BLaER1 treated with 17β-estradiol and CSF1 and Interleukin-3, amounts not matched to agents 10 nM and 100 nM (cell line): ENCODE measurements around the gene CDKAL1.

ENCODE experiments used
- H3K27ac ChIP-seq, 11 experiments: shearing (Covaris generic); formaldehyde crosslinking; 2 replicates each; pipeline ENCODE4 v1.8.1; 2022
- H3K27me3 ChIP-seq, 11 experiments: shearing (Covaris generic); formaldehyde crosslinking; 2 replicates each; pipeline ENCODE4 v1.8.1; 2022
- H3K36me3 ChIP-seq, 11 experiments: shearing (Covaris generic); formaldehyde crosslinking; 2 replicates each; pipeline ENCODE4 v1.8.1; 2022
- H3K4me1 ChIP-seq, 10 experiments: shearing (Covaris generic); formaldehyde crosslinking; 2 replicates each; pipeline ENCODE4 v1.8.1; 2022
- H3K4me2 ChIP-seq, 11 experiments: shearing (Covaris generic); formaldehyde crosslinking; 2 replicates each; pipeline ENCODE4 v1.8.1; 2022
- H3K4me3 ChIP-seq, 10 experiments: shearing (Covaris generic); formaldehyde crosslinking; 2 replicates each; pipeline ENCODE4 v1.8.1; 2022
- H3K9ac ChIP-seq, 11 experiments: shearing (Covaris generic); formaldehyde crosslinking; 2 replicates each; pipeline ENCODE4 v1.8.1; 2022
- H3K9me3 ChIP-seq, 11 experiments: shearing (Covaris generic); formaldehyde crosslinking; replicated peaks in 1 of 11; 2 replicates each; pipeline ENCODE4 v1.8.1; 2022
- H4K20me1 ChIP-seq, 11 experiments: shearing (Covaris generic); formaldehyde crosslinking; 2 replicates each; pipeline ENCODE4 v1.8.1; 2022
- Cebpa-rat ChIP-seq, 11 experiments: shearing (Covaris generic); IDR thresholded peaks; 2 replicates each; pipeline ENCODE4 v1.8.1; 2022

CDKAL1 gene

DNA sequence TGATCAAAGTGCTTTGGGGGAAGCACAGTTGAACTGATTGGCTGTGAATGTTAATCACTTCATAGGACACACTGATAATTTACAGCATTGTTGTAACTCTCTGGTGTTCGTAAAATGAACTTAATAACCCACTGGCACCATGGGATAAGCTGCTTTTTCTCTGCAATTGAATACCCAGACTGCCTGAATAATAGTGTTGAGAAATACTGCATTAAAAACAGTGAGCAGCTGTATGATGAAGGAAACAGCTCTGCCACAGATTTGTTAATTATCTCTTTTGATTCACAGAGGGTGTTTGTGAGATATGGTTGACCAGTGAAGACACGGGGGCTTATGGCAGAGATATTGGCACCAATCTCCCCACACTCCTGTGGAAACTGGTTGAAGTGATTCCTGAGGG, 420.9 kb downstream of the CDKAL1 start:
- Histone ChIP-seq H3K4me2 (no peak overlapping the region), H3K36me3 (peaks cover 7 to 33% (median 17%) of the 10 kb centered on the region in 11 experiments; a peak in 17 of 22 replicates), H3K4me1 (no peaks in the 10 kb centered on the region), H3K9ac (no peak overlapping the region), H4K20me1 (no peaks in the 10 kb centered on the region), H3K27me3 (no peaks in the 10 kb centered on the region), H3K4me3 (no peak overlapping the region), H3K27ac (no peak overlapping the region), H3K9me3 (no peaks in the 10 kb centered on the region)
- no peak for TF ChIP-seq Cebpa-rat (IDR thresholded peaks at IDR 0.05)

DNA sequence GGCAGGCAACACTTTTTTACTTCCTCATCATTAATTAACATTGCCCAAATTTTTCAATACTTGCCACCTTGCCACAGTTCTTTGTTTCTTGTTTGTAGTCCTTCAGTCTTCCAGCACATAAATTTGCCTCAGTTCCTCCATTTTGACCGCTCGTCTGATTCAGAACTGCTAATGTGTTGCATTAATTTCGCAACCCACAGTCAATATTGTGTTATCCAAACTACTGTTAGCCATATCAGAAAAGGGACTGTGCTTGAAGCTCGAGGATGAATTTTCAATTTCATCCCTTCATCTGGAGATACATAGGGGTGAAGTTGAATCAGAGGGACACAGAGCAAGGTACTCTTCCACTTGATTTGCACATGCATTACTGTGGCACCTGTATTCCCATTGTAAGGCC, 421.5 kb downstream of the CDKAL1 start:
- no peaks in the 10 kb centered on the region for H3K4me1 ChIP-seq
- H3K9ac ChIP-seq = no peak overlapping the region
- H3K36me3 ChIP-seq = peaks cover 7 to 33% (median 17%) of the 10 kb centered on the region in 11 experiments; a peak in 17 of 22 replicates
- no peak overlapping the region for H3K4me3 ChIP-seq
- H3K4me2 ChIP-seq = no peak overlapping the region
- no peaks in the 10 kb centered on the region for H4K20me1 ChIP-seq
- no peaks in the 10 kb centered on the region for H3K27me3 ChIP-seq
- H3K9me3 ChIP-seq = no peaks in the 10 kb centered on the region
- H3K27ac ChIP-seq = no peak overlapping the region
- peak in 1 of 11 experiments; percentile 32; a peak in 1 of 22 replicates for TF ChIP-seq Cebpa-rat (IDR thresholded peaks at IDR 0.05)

GRCh38 chr6:20960067-20960466, 425.8 kb downstream of the CDKAL1 start:
- no peak overlapping the region for H3K4me3 ChIP-seq
- no peaks in the 10 kb centered on the region for H3K4me1 ChIP-seq
- H3K9me3 ChIP-seq = no peaks in the 10 kb centered on the region
- no peak overlapping the region for H3K27ac ChIP-seq
- peaks cover 7 to 33% (median 17%) of the 10 kb centered on the region in 11 experiments; a peak in 17 of 22 replicates for H3K36me3 ChIP-seq
- H3K9ac ChIP-seq = no peak overlapping the region
- no peaks in the 10 kb centered on the region for H3K27me3 ChIP-seq
- H4K20me1 ChIP-seq = no peaks in the 10 kb centered on the region
- H3K4me2 ChIP-seq = no peak overlapping the region
- TF ChIP-seq Cebpa-rat (IDR thresholded peaks at IDR 0.05) = no peak

- Histone ChIP-seq H3K9ac (no peak overlapping the region), H3K27me3 (no peaks in the 10 kb centered on the region), H3K36me3 (peaks cover 0 to 8% (median 0%) of the 10 kb centered on the region in 11 experiments; a peak in 3 of 22 replicates), H3K4me2 (no peak overlapping the region), H3K4me1 (no peaks in the 10 kb centered on the region), H3K27ac (no peak overlapping the region), H3K9me3 (peaks cover 8 to 14% (median 11%) of the 10 kb centered on the region in 11 experiments; a peak in 18 of 22 replicates), H4K20me1 (no peaks in the 10 kb centered on the region), H3K4me3 (no peak overlapping the region)
- no peak for TF ChIP-seq Cebpa-rat (IDR thresholded peaks at IDR 0.05)
Observed at GRCh38 chr6:20965276-20965675, 431.0 kb downstream of the CDKAL1 start.

GRCh38 chr6:20965915-20966314, 431.7 kb downstream of the CDKAL1 start:
- TF ChIP-seq Cebpa-rat (IDR thresholded peaks at IDR 0.05) = no peak
- Histone ChIP-seq H3K9ac (no peak overlapping the region), H3K4me2 (no peak overlapping the region), H4K20me1 (no peaks in the 10 kb centered on the region), H3K36me3 (peaks cover 0 to 7% (median 0%) of the 10 kb centered on the region in 11 experiments; a peak in 3 of 22 replicates), H3K4me1 (no peaks in the 10 kb centered on the region), H3K27ac (no peak overlapping the region), H3K27me3 (no peaks in the 10 kb centered on the region), H3K9me3 (peaks cover 8 to 14% (median 11%) of the 10 kb centered on the region in 11 experiments; a peak in 18 of 22 replicates), H3K4me3 (no peak overlapping the region)

DNA sequence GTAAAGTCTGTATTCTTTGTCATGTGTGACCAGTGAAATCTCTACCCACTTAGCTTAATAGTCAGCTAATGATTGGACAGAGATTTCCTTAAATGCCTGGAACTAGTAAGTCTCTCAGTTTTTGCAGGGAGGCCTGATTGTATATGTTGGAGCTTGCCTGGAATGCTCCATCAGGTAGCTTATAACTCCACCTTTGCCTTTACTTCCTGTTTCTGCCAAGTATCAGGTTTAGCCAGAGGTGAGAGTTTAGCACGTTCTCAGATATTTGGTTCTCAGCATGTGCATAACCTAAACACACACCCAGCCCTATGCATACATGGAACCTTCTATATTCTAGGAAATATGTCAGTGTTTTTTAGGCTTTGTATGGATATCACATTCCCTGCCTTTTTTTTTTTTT, 435.3 kb downstream of the CDKAL1 start:
- Histone ChIP-seq H3K27me3 (no peaks in the 10 kb centered on the region), H3K4me1 (no peaks in the 10 kb centered on the region), H3K4me3 (no peak overlapping the region), H3K9me3 (peaks cover 8 to 14% (median 11%) of the 10 kb centered on the region in 11 experiments; a peak in 18 of 22 replicates), H3K36me3 (peaks cover 0 to 7% (median 0%) of the 10 kb centered on the region in 11 experiments; a peak in 3 of 22 replicates), H3K27ac (no peak overlapping the region), H4K20me1 (no peaks in the 10 kb centered on the region), H3K4me2 (no peak overlapping the region), H3K9ac (no peak overlapping the region)
- TF ChIP-seq Cebpa-rat (IDR thresholded peaks at IDR 0.05) = no peak

GRCh38 chr6:20976391-20976918, 442.2 kb downstream of the CDKAL1 start:
- H3K4me3 ChIP-seq = no peak overlapping the region
- H3K4me2 ChIP-seq = no peak overlapping the region
- peaks cover 0 to 6% (median 0%) of the 10 kb centered on the region in 10 experiments; a peak in 2 of 20 replicates for H3K4me1 ChIP-seq
- H3K9ac ChIP-seq = no peak overlapping the region
- TF ChIP-seq Cebpa-rat (IDR thresholded peaks at IDR 0.05) = no peak
- no peak overlapping the region for H3K27ac ChIP-seq
- no peaks in the 10 kb centered on the region for H3K27me3 ChIP-seq
- H3K9me3 ChIP-seq = no peaks in the 10 kb centered on the region
- no peaks in the 10 kb centered on the region for H4K20me1 ChIP-seq
- peaks cover 0 to 3% (median 0%) of the 10 kb centered on the region in 11 experiments; a peak in 1 of 22 replicates for H3K36me3 ChIP-seq

GRCh38 chr6:20978151-20978614, 443.9 kb downstream of the CDKAL1 start:
- Histone ChIP-seq H3K36me3 (no peaks in the 10 kb centered on the region), H3K9ac (no peak overlapping the region), H3K4me1 (peaks cover 0 to 6% (median 0%) of the 10 kb centered on the region in 10 experiments; a peak in 2 of 20 replicates), H3K27me3 (no peaks in the 10 kb centered on the region), H4K20me1 (no peaks in the 10 kb centered on the region), H3K27ac (no peak overlapping the region), H3K4me3 (no peak overlapping the region), H3K9me3 (peaks cover 0 to under 1% (median 0%) of the 10 kb centered on the region in 11 experiments; a peak in 2 of 22 replicates), H3K4me2 (no peak overlapping the region)
- TF ChIP-seq Cebpa-rat (IDR thresholded peaks at IDR 0.05) = no peak

DNA sequence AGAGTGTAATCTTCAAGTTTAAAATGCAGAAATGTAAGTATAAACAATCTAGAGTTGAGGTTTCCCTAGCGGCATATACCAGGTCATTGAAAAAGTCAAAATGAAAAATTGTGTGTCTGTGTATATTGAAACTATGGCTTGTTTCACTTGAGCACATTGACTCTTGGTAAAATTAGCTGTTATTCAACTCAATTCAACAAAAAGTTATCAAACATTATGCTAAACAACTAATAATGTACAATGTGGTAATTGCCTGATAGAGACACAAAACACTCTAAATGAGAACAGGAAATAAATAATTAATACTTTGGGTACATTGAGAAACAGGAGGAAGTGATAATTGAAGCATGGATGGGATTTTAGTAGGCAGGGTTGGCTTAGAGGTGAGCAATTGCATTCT, 444.8 kb downstream of the CDKAL1 start:
- Histone ChIP-seq H3K27me3 (no peaks in the 10 kb centered on the region), H3K4me1 (peaks cover 0 to 6% (median 0%) of the 10 kb centered on the region in 10 experiments; a peak in 2 of 20 replicates), H3K4me3 (no peak overlapping the region), H3K36me3 (peaks cover under 1 to 4% (median under 1%) of the 10 kb centered on the region in 11 experiments; a peak in 8 of 22 replicates), H3K9me3 (peaks cover 5 to 9% (median 7%) of the 10 kb centered on the region in 11 experiments), H3K27ac (no peak overlapping the region; a peak in 1 of 22 replicates), H3K9ac (no peak overlapping the region), H4K20me1 (no peaks in the 10 kb centered on the region), H3K4me2 (no peak overlapping the region)
- TF ChIP-seq Cebpa-rat (IDR thresholded peaks at IDR 0.05) = no peak

DNA sequence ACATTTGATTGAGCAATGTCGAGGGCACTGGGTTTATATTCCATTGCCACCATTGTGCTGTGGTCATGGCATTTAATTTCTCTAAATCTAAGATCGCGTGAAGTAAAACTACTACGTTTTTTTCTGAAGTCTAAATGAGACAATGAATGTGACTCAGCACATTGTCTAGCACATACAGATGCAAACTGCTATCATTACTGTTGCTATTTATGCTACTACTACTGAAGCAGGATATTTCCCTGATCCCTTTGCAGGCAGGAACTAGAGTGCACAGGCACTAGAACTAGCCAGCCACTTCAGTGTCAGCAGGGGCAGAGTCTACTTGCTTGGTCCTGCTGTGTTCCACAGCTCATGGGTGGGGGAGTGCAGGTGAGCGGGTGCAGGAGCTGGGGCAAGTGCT, 449.7 kb downstream of the CDKAL1 start:
- no peak overlapping the region for H3K4me3 ChIP-seq
- H3K27me3 ChIP-seq = no peaks in the 10 kb centered on the region
- no peak overlapping the region for H3K4me2 ChIP-seq
- no peak overlapping the region for H3K27ac ChIP-seq
- H3K9ac ChIP-seq = no peak overlapping the region
- TF ChIP-seq Cebpa-rat (IDR thresholded peaks at IDR 0.05) = no peak
- H3K36me3 ChIP-seq = peaks cover 6 to 16% (median 10%) of the 10 kb centered on the region in 11 experiments; a peak in 11 of 22 replicates
- no peaks in the 10 kb centered on the region for H4K20me1 ChIP-seq
- H3K9me3 ChIP-seq = peaks cover 19 to 25% (median 22%) of the 10 kb centered on the region in 11 experiments
- no peaks in the 10 kb centered on the region for H3K4me1 ChIP-seq
